Measurements from ENCODE around the gene HAND1. TPM values are rescaled to one million over a fixed set of nuclear protein-coding genes. Genes with fewer than 3 reads are reported as not detected.
A peak's percentile ranks its signal among the peaks of the same experiment; 100 is the strongest.

HAND1 gene
- total RNA-seq, 2 experiments from 2014 or later, result not detected

DNA sequence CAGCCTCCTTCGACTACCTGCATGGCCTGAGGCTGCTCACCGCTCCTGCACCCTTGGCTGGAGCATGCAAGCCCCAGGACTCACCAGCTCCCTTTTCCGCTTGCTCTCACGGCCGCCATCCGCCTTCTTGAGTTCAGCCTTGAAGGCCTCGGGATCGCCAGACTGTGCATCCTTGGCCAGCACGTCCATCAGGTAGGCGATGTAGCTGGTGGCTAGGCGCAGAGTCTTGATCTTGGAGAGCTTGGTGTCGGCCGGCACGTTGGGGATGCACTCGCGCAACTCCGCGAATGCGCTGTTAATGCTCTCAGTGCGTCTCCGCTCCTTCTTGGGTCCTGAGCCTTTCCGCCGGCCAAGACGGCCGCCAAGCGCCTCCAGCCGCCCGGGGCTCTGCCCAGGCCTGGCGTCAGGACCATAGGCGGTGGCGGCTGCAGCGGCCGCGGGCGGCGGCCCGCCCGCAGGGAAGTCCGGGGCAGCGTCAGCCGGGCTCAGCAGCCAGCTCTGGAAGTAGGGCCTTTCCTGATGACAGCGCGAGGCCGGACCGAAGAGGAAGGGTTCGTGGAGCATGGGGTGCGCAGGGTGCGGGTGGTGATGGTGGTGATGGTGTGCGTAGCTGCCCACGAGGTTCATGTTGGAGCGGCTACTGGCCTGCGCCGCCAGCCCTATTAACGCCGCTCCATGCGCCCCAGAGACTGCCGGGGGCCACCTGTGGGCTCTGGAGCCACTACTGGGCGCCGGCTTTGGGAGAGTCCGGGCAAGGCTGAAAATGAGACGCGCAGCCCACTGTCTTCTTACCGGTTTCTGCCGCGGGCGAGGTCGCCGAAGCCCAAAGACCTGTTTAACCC, 424 bp downstream of the HAND1 start:
- H3K27ac ChIP-seq (ENCODE audit: low read depth in 1 of 2, low read length in 2 of 2), result no peak overlapping the region
- peaks cover 90% of the 10 kb centered on the region for H3K27me3 Mint-ChIP-seq
- TF ChIP-seq, protein P1, sequence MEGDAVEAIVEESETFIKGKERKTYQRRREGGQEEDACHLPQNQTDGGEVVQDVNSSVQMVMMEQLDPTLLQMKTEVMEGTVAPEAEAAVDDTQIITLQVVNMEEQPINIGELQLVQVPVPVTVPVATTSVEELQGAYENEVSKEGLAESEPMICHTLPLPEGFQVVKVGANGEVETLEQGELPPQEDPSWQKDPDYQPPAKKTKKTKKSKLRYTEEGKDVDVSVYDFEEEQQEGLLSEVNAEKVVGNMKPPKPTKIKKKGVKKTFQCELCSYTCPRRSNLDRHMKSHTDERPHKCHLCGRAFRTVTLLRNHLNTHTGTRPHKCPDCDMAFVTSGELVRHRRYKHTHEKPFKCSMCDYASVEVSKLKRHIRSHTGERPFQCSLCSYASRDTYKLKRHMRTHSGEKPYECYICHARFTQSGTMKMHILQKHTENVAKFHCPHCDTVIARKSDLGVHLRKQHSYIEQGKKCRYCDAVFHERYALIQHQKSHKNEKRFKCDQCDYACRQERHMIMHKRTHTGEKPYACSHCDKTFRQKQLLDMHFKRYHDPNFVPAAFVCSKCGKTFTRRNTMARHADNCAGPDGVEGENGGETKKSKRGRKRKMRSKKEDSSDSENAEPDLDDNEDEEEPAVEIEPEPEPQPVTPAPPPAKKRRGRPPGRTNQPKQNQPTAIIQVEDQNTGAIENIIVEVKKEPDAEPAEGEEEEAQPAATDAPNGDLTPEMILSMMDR (IDR thresholded peaks at IDR 0.05), result no peak
- no peaks in the 10 kb centered on the region for H3K36me3 Mint-ChIP-seq (ENCODE audit: low read depth)
- H3K27me3 ChIP-seq (ENCODE audit: control insufficient read depth in 1 of 2, insufficient read depth in 2 of 2, low read length in 2 of 2), result peaks cover 90 to 100% of the 10 kb centered on the region in 2 experiments
- no peak overlapping the region for H3K27ac Mint-ChIP-seq
- ChIA-PET POLR2A (no interaction called here), CTCF (no interaction called here)
- peak overlapping the region; percentile 76 for H3K4me3 Mint-ChIP-seq
- no peaks in the 10 kb centered on the region for H3K36me3 ChIP-seq (ENCODE audit: insufficient read depth, low read length)
- H3K9me3 Mint-ChIP-seq, result no peaks in the 10 kb centered on the region
- ATAC-seq (ENCODE audit: poor library complexity) (no peak), DNase-seq (peak in 1 of 14 experiments; percentile 27)
- H3K4me1 Mint-ChIP-seq (ENCODE audit: low read depth), result peaks cover 61% of the 10 kb centered on the region
- peaks cover 74% of the 10 kb centered on the region for H3K4me1 ChIP-seq (ENCODE audit: insufficient read depth, low read length)
- peaks cover 0 to 35% of the 10 kb centered on the region in 2 experiments for H3K9me3 ChIP-seq (ENCODE audit: control insufficient read depth in 1 of 2, insufficient read depth in 1 of 2, low read length in 2 of 2)
- intact Hi-C loops (cut with DNase I, micrococcal nuclease), result loop anchor here in 1 of 2 experiments (10.0 kb wide), 1 partner anchor 167 kb away; no protein-coding TSS in a partner anchor
- H3K4me3 ChIP-seq (ENCODE audit: low read length), result peak overlapping the region; percentile 12

GRCh38 chr5:154476354-154477205, 1.4 kb downstream of the HAND1 start:
- Histone ChIP-seq H3K9me3 (ENCODE audit: control insufficient read depth in 1 of 2, insufficient read depth in 1 of 2, low read length in 2 of 2) (peaks cover 0 to 31% of the 10 kb centered on the region in 2 experiments), H3K4me3 (ENCODE audit: low read length) (no peak overlapping the region), H3K27ac (ENCODE audit: low read depth in 1 of 2, low read length in 2 of 2) (no peak overlapping the region), H3K27me3 (ENCODE audit: control insufficient read depth in 1 of 2, insufficient read depth in 2 of 2, low read length in 2 of 2) (peaks cover 83 to 100% of the 10 kb centered on the region in 2 experiments), H3K36me3 (ENCODE audit: insufficient read depth, low read length) (no peaks in the 10 kb centered on the region), H3K4me1 (ENCODE audit: insufficient read depth, low read length) (peaks cover 70% of the 10 kb centered on the region)
- no peaks in the 10 kb centered on the region for H3K9me3 Mint-ChIP-seq
- intact Hi-C loops (cut with DNase I, micrococcal nuclease), result loop anchor here in 1 of 2 experiments (10.0 kb wide), 1 partner anchor 168 kb away; no protein-coding TSS in a partner anchor
- CTCF ChIA-PET, result interaction anchor here (0.6 kb wide), 1 partner anchor 10 kb away, joined by 3 read pairs; no protein-coding TSS in a partner anchor
- no peak overlapping the region for H3K27ac Mint-ChIP-seq
- H3K27me3 Mint-ChIP-seq, result peaks cover 90% of the 10 kb centered on the region
- H3K4me3 Mint-ChIP-seq, result peak overlapping the region; percentile 76
- ATAC-seq (ENCODE audit: poor library complexity) (no peak), DNase-seq (no peak)
- TF ChIP-seq, protein P1 (IDR thresholded peaks at IDR 0.05), result no peak
- POLR2A ChIA-PET, result no interaction called here
- peaks cover 60% of the 10 kb centered on the region for H3K4me1 Mint-ChIP-seq (ENCODE audit: low read depth)
- no peaks in the 10 kb centered on the region for H3K36me3 Mint-ChIP-seq (ENCODE audit: low read depth)

DNA sequence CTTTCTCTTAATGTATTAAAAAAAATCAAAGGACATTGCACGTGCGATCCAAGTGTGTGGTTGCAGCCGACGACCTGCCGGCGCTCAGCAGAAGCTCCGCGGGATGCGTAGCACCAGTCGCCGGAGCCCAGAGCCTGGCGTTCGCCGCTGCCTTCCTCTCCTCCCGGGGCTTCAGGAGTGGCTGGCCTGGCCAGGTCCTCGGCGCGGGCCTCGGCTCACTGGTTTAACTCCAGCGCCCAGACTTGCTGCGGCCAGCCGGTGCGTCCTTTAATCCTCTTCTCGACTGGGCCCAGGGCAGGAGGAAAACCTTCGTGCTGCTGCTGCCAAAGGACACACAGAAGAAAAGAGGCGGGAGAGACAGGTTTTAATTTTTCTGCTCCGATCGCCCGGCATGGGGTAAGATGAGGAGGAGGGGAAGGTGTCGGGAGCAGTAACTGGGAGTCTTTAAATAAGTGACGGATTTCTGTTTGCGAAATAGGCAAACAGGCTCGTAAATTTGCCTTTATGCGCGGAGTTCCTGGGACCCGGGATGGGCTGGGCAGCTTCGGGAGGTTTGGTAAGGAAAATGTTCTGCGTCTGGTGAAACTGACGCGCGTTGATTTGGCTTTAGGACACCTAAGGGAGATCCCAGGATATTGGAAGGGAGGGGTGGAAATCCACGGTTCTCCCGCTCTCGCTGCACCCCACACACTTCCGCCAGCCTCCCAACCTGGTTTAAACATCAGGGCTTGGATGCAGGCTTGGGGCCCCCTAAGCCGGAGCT, 2.3 kb downstream of the HAND1 start:
- Mint-ChIP-seq H3K9me3 (no peaks in the 10 kb centered on the region), H3K27ac (peak overlapping the region; percentile 18), H3K36me3 (ENCODE audit: low read depth) (no peaks in the 10 kb centered on the region), H3K4me3 (peak overlapping the region; percentile 44), H3K27me3 (peaks cover 90% of the 10 kb centered on the region), H3K4me1 (ENCODE audit: low read depth) (peaks cover 65% of the 10 kb centered on the region)
- H3K27me3 ChIP-seq (ENCODE audit: control insufficient read depth in 1 of 2, insufficient read depth in 2 of 2, low read length in 2 of 2), result peaks cover 83 to 100% of the 10 kb centered on the region in 2 experiments
- H3K27ac ChIP-seq (ENCODE audit: low read depth in 1 of 2, low read length in 2 of 2), result no peak overlapping the region
- H3K4me1 ChIP-seq (ENCODE audit: insufficient read depth, low read length), result peaks cover 73% of the 10 kb centered on the region
- no peak overlapping the region for H3K4me3 ChIP-seq (ENCODE audit: low read length)
- TF ChIP-seq, protein P1 (IDR thresholded peaks at IDR 0.05), result no peak
- intact Hi-C loops (cut with DNase I, micrococcal nuclease), result loop anchor here in 1 of 2 experiments (10.0 kb wide), 1 partner anchor 169 kb away; no protein-coding TSS in a partner anchor
- POLR2A ChIA-PET, result no interaction called here
- H3K9me3 ChIP-seq (ENCODE audit: control insufficient read depth in 1 of 2, insufficient read depth in 1 of 2, low read length in 2 of 2), result peaks cover 0 to 31% of the 10 kb centered on the region in 2 experiments
- DNase-seq, result no peak
- ATAC-seq (ENCODE audit: poor library complexity), result no peak
- CTCF ChIA-PET, result no interaction called here
- no peaks in the 10 kb centered on the region for H3K36me3 ChIP-seq (ENCODE audit: insufficient read depth, low read length)

Data from CD4-positive, alpha-beta T cell (primary cell).